ENCODE results near the gene USP15. TPM values are rescaled to one million over a fixed set of nuclear protein-coding genes. Genes with fewer than 3 reads are reported as not detected.
A peak's percentile ranks its signal among the peaks of the same experiment; 100 is the strongest.

Gene USP15
- total RNA-seq, 1 donor from 2014 or later: 50.9 TPM

- Mint-ChIP-seq H3K4me1 (peaks cover 22% of the 10 kb centered on the region), H3K36me3 (no peaks in the 10 kb centered on the region), H3K4me3 (peak overlapping the region; percentile 52), H3K27me3 (ENCODE audit: low read depth) (no peaks in the 10 kb centered on the region), H3K27ac (peak overlapping the region; percentile 64), H3K9me3 (no peaks in the 10 kb centered on the region)
- TF ChIP-seq, protein P1, sequence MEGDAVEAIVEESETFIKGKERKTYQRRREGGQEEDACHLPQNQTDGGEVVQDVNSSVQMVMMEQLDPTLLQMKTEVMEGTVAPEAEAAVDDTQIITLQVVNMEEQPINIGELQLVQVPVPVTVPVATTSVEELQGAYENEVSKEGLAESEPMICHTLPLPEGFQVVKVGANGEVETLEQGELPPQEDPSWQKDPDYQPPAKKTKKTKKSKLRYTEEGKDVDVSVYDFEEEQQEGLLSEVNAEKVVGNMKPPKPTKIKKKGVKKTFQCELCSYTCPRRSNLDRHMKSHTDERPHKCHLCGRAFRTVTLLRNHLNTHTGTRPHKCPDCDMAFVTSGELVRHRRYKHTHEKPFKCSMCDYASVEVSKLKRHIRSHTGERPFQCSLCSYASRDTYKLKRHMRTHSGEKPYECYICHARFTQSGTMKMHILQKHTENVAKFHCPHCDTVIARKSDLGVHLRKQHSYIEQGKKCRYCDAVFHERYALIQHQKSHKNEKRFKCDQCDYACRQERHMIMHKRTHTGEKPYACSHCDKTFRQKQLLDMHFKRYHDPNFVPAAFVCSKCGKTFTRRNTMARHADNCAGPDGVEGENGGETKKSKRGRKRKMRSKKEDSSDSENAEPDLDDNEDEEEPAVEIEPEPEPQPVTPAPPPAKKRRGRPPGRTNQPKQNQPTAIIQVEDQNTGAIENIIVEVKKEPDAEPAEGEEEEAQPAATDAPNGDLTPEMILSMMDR (IDR thresholded peaks at IDR 0.05; ENCODE audit: unreplicated experiment): no peak
- no peak for DNase-seq (ENCODE audit: low spot score in 2 of 2, unreplicated experiment in 2 of 2)
These were observed 1.8 kb downstream of the USP15 start for GRCh38 chr12:62261876-62262517.

DNA sequence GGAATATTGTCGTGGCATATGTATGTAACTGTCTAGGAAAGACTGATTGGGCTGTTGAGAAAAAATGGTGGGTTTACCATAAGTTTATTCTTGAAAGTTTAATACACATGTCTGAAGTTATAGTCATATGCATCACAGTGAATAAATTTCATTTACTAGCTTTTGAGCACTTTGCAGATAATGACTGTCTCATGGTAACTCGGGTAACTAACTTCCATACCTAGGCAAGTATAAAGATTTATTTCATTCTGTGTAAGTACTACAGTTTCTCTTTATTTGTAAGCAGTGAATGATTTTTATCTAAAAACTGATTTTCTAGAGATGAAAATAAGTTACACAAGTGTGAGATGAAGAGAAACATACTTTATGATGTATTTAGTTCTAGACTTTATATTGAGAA, 3.0 kb downstream of the USP15 start:
- TF ChIP-seq, protein P1 (IDR thresholded peaks at IDR 0.05; ENCODE audit: unreplicated experiment): no peak
- no peaks in the 10 kb centered on the region for H3K9me3 Mint-ChIP-seq
- no peaks in the 10 kb centered on the region for H3K27me3 Mint-ChIP-seq (ENCODE audit: low read depth)
- no peak overlapping the region for H3K4me3 Mint-ChIP-seq
- H3K36me3 Mint-ChIP-seq: no peaks in the 10 kb centered on the region
- H3K4me1 Mint-ChIP-seq: peaks cover 26% of the 10 kb centered on the region
- H3K27ac Mint-ChIP-seq: no peak overlapping the region
- no peak for DNase-seq (ENCODE audit: low spot score in 2 of 2, unreplicated experiment in 2 of 2)

- Mint-ChIP-seq H3K4me3 (no peak overlapping the region), H3K4me1 (peaks cover 23% of the 10 kb centered on the region), H3K9me3 (no peaks in the 10 kb centered on the region), H3K36me3 (no peaks in the 10 kb centered on the region), H3K27ac (no peak overlapping the region), H3K27me3 (ENCODE audit: low read depth) (no peaks in the 10 kb centered on the region)
- TF ChIP-seq, protein P1 (IDR thresholded peaks at IDR 0.05; ENCODE audit: unreplicated experiment): no peak
- DNase-seq (ENCODE audit: low spot score in 2 of 2, unreplicated experiment in 2 of 2): no peak
These were observed 3.8 kb downstream of the USP15 start for GRCh38 chr12:62263966-62264365.

- peaks cover 16% of the 10 kb centered on the region for H3K4me1 Mint-ChIP-seq
- H3K9me3 Mint-ChIP-seq: no peaks in the 10 kb centered on the region
- no peak for DNase-seq (ENCODE audit: low spot score in 2 of 2, unreplicated experiment in 2 of 2)
- no peak overlapping the region for H3K4me3 Mint-ChIP-seq
- no peaks in the 10 kb centered on the region for H3K36me3 Mint-ChIP-seq
- H3K27me3 Mint-ChIP-seq (ENCODE audit: low read depth): no peaks in the 10 kb centered on the region
- no peak overlapping the region for H3K27ac Mint-ChIP-seq
- TF ChIP-seq, protein P1 (IDR thresholded peaks at IDR 0.05; ENCODE audit: unreplicated experiment): no peak
These were observed 4.5 kb downstream of the USP15 start for GRCh38 chr12:62264706-62265105.

DNA sequence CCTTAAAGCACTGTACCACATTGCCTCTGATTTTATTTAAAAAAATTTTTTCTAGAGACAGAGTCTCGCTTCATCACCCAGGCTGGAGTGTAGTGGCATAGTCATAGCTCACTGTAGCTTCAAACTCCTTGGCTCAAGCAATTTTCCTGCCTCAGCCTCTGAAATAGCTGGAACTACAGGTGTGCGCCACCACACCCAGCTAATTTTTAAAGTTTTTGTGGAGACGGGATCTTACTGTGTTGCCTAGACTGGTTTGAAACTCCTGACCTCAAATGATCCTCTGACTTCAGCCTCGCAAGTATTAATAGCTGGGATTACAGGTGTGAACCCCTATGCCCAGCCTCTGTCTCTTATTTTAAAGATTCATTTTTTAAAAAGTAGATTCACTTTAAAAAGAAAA, 5.3 kb downstream of the USP15 start:
- H3K4me1 Mint-ChIP-seq: peaks cover 16% of the 10 kb centered on the region
- H3K36me3 Mint-ChIP-seq: no peaks in the 10 kb centered on the region
- H3K4me3 Mint-ChIP-seq: no peak overlapping the region
- TF ChIP-seq, protein P1 (IDR thresholded peaks at IDR 0.05; ENCODE audit: unreplicated experiment): no peak
- no peak for DNase-seq (ENCODE audit: low spot score in 2 of 2, unreplicated experiment in 2 of 2)
- H3K27me3 Mint-ChIP-seq (ENCODE audit: low read depth): no peaks in the 10 kb centered on the region
- H3K27ac Mint-ChIP-seq: no peak overlapping the region
- H3K9me3 Mint-ChIP-seq: no peaks in the 10 kb centered on the region

DNA sequence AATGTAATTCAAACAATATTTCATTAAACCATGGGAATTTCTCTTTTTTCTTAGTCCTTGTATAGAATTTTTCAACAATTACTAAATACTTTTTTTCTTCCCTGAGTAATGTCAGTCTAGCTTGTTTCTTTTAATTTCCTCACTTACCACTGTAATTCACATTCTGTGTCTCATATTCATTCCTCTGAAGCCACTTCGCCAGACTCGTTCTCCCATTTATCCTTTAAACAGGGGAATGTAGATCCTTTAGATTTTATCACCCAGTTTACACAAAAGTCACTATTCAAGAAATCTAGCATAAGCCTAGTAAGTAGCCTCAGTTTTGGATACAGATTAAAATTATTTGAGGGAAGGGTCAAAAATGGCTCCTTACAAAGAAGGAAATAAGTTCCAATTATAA, 6.8 kb downstream of the USP15 start:
- TF ChIP-seq, protein P1 (IDR thresholded peaks at IDR 0.05; ENCODE audit: unreplicated experiment): no peak
- Mint-ChIP-seq H3K4me1 (peaks cover 20% of the 10 kb centered on the region), H3K9me3 (no peaks in the 10 kb centered on the region), H3K4me3 (no peak overlapping the region), H3K27ac (no peak overlapping the region), H3K27me3 (ENCODE audit: low read depth) (no peaks in the 10 kb centered on the region), H3K36me3 (no peaks in the 10 kb centered on the region)
- DNase-seq (ENCODE audit: low spot score in 2 of 2, unreplicated experiment in 2 of 2): no peak

Measured in mesothelial cell of epicardium (in vitro differentiated cells).